ENCODE measurements around the gene TRIO.

The TRIO gene

GRCh38 chr5:14155075-14155474 lies 11.9 kb downstream of the TRIO start:
- no peak for ATAC-seq
- TF ChIP-seq ZNF70 (CRISPR knock-in tag; IDR thresholded peaks at IDR 0.05) = no peak
- TF ChIP-seq ZFP3 (CRISPR knock-in tag; IDR thresholded peaks at IDR 0.05) = no peak
- TF ChIP-seq TOX (CRISPR knock-in tag; IDR thresholded peaks at IDR 0.05; ENCODE audit: borderline replicate concordance) = no peak
- TF ChIP-seq ESRRG (CRISPR knock-in tag; IDR thresholded peaks at IDR 0.05) = no peak
- no peak for TF ChIP-seq RARB (CRISPR knock-in tag; IDR thresholded peaks at IDR 0.05)
- TF ChIP-seq PATZ1 (CRISPR knock-in tag; IDR thresholded peaks at IDR 0.05; ENCODE audit: borderline replicate concordance) = no peak
- no peak for TF ChIP-seq OSR1 (CRISPR knock-in tag; IDR thresholded peaks at IDR 0.05)
- no peak for TF ChIP-seq CSRNP3 (CRISPR knock-in tag; IDR thresholded peaks at IDR 0.05)
- TF ChIP-seq POU6F1 (CRISPR knock-in tag; IDR thresholded peaks at IDR 0.05; ENCODE audit: borderline replicate concordance, low read depth) = no peak
- no peak for TF ChIP-seq TSHZ2 (CRISPR knock-in tag; IDR thresholded peaks at IDR 0.05)
- no peak for TF ChIP-seq CREB5 (CRISPR knock-in tag; IDR thresholded peaks at IDR 0.05; ENCODE audit: low read depth)
- no peak for TF ChIP-seq ISL1 (CRISPR knock-in tag; IDR thresholded peaks at IDR 0.05)
- no peak for TF ChIP-seq ZNF565 (CRISPR knock-in tag; conservative IDR thresholded peaks at IDR 0.05; ENCODE audit: low read depth)
- TF ChIP-seq SNAI2 (CRISPR knock-in tag; IDR thresholded peaks at IDR 0.05) = no peak
- no peak for TF ChIP-seq TCF4 (CRISPR knock-in tag; IDR thresholded peaks at IDR 0.05; ENCODE audit: borderline replicate concordance)
- no peak for TF ChIP-seq PPARA (CRISPR knock-in tag; IDR thresholded peaks at IDR 0.05; ENCODE audit: borderline replicate concordance)

GRCh38 chr5:14155739-14156138 lies 12.6 kb downstream of the TRIO start:
- ATAC-seq = no peak
- no peak for TF ChIP-seq ZC3H10 (CRISPR knock-in tag; IDR thresholded peaks at IDR 0.05)
- TF ChIP-seq ZFP3 (CRISPR knock-in tag; IDR thresholded peaks at IDR 0.05) = no peak
- TF ChIP-seq CSDC2 (CRISPR knock-in tag; IDR thresholded peaks at IDR 0.05) = no peak
- no peak for TF ChIP-seq CSRNP3 (CRISPR knock-in tag; IDR thresholded peaks at IDR 0.05)
- TF ChIP-seq ZNF70 (CRISPR knock-in tag; IDR thresholded peaks at IDR 0.05) = no peak
- no peak for TF ChIP-seq SNAI2 (CRISPR knock-in tag; IDR thresholded peaks at IDR 0.05)
- TF ChIP-seq TSHZ2 (CRISPR knock-in tag; IDR thresholded peaks at IDR 0.05) = no peak
